Ascending aorta (tissue), 2 donors: Measurements from ENCODE around the gene SERTAD3. TPM values are rescaled to one million over a fixed set of nuclear protein-coding genes. Genes with fewer than 3 reads are reported as not detected.
A peak's percentile ranks its signal among the peaks of the same experiment; 100 is the strongest.

Experiments
- DNase-seq, 2 donors: peaks; one replicate each; pipeline ENCODE4 v3.0.0-alpha.2; 2019; ENCODE audit warnings: low spot score in 2 of 2
- H3K27ac ChIP-seq, 2 donors: fragments of 200-600 bp; sonication (generic); one replicate each; pipeline ENCODE4 v1.5.1; 2016 to 2017; ENCODE audit warnings: mild to moderate bottlenecking in 1 of 2
- H3K27me3 ChIP-seq: fragments of 200-600 bp; sonication (generic); one replicate; pipeline ENCODE4 v1.5.1; 2017
- H3K36me3 ChIP-seq, 2 donors: fragments of 200-600 bp; sonication (generic); one replicate each; pipeline ENCODE4 v1.5.1; 2016
- H3K4me1 ChIP-seq, 2 donors: fragments of 200-600 bp; sonication (generic); one replicate each; pipeline ENCODE4 v1.5.1; 2016 to 2017; ENCODE audit warnings: mild to moderate bottlenecking in 1 of 2
- H3K4me3 ChIP-seq, 2 donors: fragments of 200-600 bp; sonication (generic); one replicate each; pipeline ENCODE4 v1.5.1; 2016 to 2017; ENCODE audit warnings: mild to moderate bottlenecking in 1 of 2
- H3K9me3 ChIP-seq, 2 donors: fragments of 200-600 bp; sonication (generic); one replicate each; pipeline ENCODE4 v1.5.1; 2016
- CTCF ChIP-seq, 3 experiments: fragments of 200-600 bp in 2 of 3; fragments of 450-650 bp in 1 of 3; sonication (generic) in 2 of 3; IDR thresholded peaks; one replicate each; pipeline ENCODE4 v1.5.1; 2016 to 2019; ENCODE audit warnings: antibody characterized with exemption in 3 of 3, mild to moderate bottlenecking in 1 of 3, moderate library complexity in 1 of 3
- intact Hi-C: fragments of 100-400 bp; cut with DNase I; formaldehyde crosslinking; loops from one replicate; pipeline ENCODE4 v1.15.1; 2023
- total RNA-seq: library from RNA; depleted of rRNA; stranded (reverse); fragments of >200 nt; gene quantifications from one replicate; pipeline ENCODE4 v1.1.0, GENCODE V29; 2016

Gene SERTAD3
- total RNA-seq, 1 donor from 2014 or later = 36.9 TPM

DNA sequence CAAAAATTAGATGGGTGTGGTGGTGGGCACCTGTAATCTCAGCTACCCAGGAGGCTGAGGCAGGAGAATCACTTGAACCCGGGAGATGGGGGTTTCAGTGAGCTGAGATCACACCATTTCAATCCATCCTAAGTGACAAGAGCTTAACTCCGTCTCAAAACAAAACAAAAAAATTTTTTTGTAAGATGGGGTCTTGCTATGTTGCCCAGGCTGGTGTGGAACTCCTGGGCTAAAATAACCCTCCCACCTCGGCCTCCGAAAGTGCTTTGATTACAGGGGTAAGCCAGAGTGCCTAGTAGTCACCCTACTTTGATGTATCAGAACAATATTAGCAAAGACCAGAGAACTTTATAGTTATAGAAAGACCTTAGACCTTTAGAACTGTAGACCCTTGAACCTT, 30.6 kb upstream of the SERTAD3 start:
- Histone ChIP-seq H3K4me1 (no peaks in the 10 kb centered on the region), H3K36me3 (no peaks in the 10 kb centered on the region), H3K4me3 (no peak overlapping the region), H3K27me3 (no peaks in the 10 kb centered on the region), H3K9me3 (no peaks in the 10 kb centered on the region), H3K27ac (no peak overlapping the region)
- no peak for TF ChIP-seq CTCF (IDR thresholded peaks at IDR 0.05)
- intact Hi-C loops = no loop called here
- DNase-seq = no peak

- no peak for TF ChIP-seq CTCF (IDR thresholded peaks at IDR 0.05)
- Histone ChIP-seq H3K36me3 (no peaks in the 10 kb centered on the region), H3K27ac (no peak overlapping the region), H3K27me3 (no peaks in the 10 kb centered on the region), H3K4me3 (no peak overlapping the region), H3K4me1 (peaks cover 0 to 2% of the 10 kb centered on the region in 2 donors), H3K9me3 (no peaks in the 10 kb centered on the region)
- intact Hi-C loops = no loop called here
- no peak for DNase-seq
These were observed 28.4 kb upstream of the SERTAD3 start for GRCh38 chr19:40472516-40472915.

- no peak overlapping the region for H3K27ac ChIP-seq
- intact Hi-C loops = no loop called here
- no peaks in the 10 kb centered on the region for H3K36me3 ChIP-seq
- no peak overlapping the region for H3K4me3 ChIP-seq
- no peak for DNase-seq
- TF ChIP-seq CTCF (IDR thresholded peaks at IDR 0.05) = no peak
- peaks cover 0 to 6% of the 10 kb centered on the region in 2 donors for H3K4me1 ChIP-seq
- no peaks in the 10 kb centered on the region for H3K27me3 ChIP-seq
- no peaks in the 10 kb centered on the region for H3K9me3 ChIP-seq
These were observed 27.0 kb upstream of the SERTAD3 start for GRCh38 chr19:40471111-40471510.

DNA sequence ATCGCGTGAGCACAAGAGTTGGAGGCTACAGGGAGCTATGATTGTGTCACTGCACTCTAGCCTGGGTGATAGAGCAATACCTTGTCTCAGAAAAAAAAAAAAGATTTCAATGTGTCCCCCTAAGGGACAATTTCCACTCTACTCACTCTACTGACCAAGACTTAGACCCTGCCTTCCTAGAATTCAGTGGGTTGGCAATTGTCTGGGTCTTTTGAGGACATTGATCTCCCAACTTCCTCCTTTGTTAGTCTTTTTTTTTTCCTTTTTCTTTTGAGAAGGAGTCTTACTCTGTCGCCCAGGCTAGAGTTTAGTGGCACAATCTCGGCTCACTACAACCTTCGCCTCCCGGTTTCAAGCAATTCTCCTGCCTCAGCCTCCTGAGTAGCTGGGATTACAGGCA, 24.9 kb upstream of the SERTAD3 start:
- intact Hi-C loops = loop anchor here (10.0 kb wide), 2 partner anchors 306 to 634 kb away; partner anchors contain the start of genes DYRK1B, MIA and RAB4B

DNA sequence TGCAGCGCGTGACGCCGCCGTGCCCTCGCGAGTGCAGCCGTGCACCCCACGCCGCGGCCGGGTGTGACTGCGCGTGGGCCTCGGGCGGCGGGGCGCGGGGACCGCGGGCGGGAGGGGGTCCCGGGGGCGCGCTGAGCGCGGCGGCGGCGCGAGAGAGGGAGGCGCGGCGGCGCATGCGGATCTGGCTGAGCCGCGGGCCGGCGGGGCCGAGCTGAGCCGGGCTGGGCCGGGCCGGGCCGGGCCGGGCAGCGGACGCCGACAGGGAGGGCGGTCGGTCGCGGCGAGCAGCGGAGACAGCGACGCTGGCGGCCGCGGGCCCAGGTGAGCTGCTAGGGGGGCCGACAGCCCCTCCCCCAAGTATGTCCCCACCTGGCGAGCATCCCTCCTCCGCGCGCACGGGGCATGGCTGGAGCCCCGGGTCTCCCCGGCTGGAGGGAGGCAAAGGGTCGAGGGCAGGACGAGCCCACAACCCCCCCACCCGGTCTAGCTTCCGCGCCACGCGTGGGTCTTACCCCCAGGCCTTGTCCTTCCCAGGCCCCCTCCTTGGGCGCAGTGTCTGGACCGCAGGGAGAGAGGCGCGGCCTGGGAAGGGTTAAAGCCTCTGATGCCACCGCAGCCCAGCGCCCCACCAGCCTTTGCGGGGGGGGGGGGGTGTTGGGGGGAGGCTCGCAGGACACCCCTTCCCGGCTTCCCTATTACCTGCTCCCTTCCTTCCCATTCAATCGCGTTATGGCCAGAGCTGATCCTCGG, 23.0 kb upstream of the SERTAD3 start, which contains the start of gene SPTBN4:
TSS of gene SPTBN4 (plus strand) at position 17 of the 750 bp plus-strand sequence. CDS start 5,621 bp downstream, outside the sequence.
- Histone ChIP-seq H3K36me3 (no peaks in the 10 kb centered on the region), H3K4me1 (peaks cover 5 to 22% of the 10 kb centered on the region in 2 donors), H3K27me3 (no peaks in the 10 kb centered on the region), H3K27ac (peak within 1 kb of the TSS in 1 of 2 donors; percentile 17), H3K9me3 (no peaks in the 10 kb centered on the region), H3K4me3 (peak within 1 kb of the TSS; percentile 49 to 66)
- intact Hi-C loops = loop anchor here (1.0 to 10.0 kb wide), 3 partner anchors 103 to 632 kb away; partner anchors contain the start of genes DYRK1B, MIA and RAB4B
- no peak for DNase-seq
- TF ChIP-seq CTCF (IDR thresholded peaks at IDR 0.05) = no peak

More for the DNA sequence above, 24.9 kb upstream of the SERTAD3 start:
- no peaks in the 10 kb centered on the region for H3K27me3 ChIP-seq
- no peak for TF ChIP-seq CTCF (IDR thresholded peaks at IDR 0.05)
- DNase-seq = no peak
- H3K4me1 ChIP-seq = peaks cover 5 to 13% of the 10 kb centered on the region in 2 donors
- H3K36me3 ChIP-seq = no peaks in the 10 kb centered on the region
- H3K4me3 ChIP-seq = no peak overlapping the region
- H3K27ac ChIP-seq = no peak overlapping the region
- H3K9me3 ChIP-seq = no peaks in the 10 kb centered on the region
